HG03354 (cell line): ENCODE results near the gene POT1.
A peak's percentile ranks its signal among the peaks of the same experiment; 100 is the strongest.
"Not testable (repeated sequence)": the region's sequence is repeated elsewhere in the genome, so short reads cannot be mapped to it uniquely, and the experiment has no call there.

Experiments
- ATAC-seq: cut with Tn5 transposase; IDR thresholded peaks from one replicate; pipeline ENCODE4 v1.9.1; 2021; ENCODE audit warnings: mild to moderate bottlenecking; ENCODE audit not compliant: unreplicated experiment, poor library complexity, severe bottlenecking

POT1 gene

GRCh38 chr7:124929467-124930172 is at the start of gene POT1:
POT1 (minus strand) TSS chr7:124929825; CDS start chr7:124897173, 32,652 bp downstream.
- ATAC-seq = peak; percentile 100

DNA sequence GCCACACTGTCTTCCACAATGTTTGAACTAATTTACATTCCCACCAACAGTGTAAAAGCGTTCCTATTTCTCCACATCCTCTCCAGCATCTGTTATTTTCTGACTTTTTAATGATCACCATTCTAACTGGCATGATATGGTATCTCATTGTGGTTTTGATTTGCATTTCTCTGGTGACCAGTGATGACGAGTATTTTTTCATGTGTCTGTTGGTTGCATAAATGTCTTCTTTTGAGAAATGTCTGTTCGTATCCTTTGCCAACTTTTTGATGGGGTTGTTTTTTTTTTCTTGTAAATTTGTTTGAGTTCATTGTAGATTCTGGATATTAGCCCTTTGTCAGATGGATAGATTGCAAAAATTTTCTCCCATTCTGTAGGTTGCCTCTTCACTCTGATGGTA is 45.5 kb upstream of the POT1 start:
- ATAC-seq = not testable (repeated sequence)

DNA sequence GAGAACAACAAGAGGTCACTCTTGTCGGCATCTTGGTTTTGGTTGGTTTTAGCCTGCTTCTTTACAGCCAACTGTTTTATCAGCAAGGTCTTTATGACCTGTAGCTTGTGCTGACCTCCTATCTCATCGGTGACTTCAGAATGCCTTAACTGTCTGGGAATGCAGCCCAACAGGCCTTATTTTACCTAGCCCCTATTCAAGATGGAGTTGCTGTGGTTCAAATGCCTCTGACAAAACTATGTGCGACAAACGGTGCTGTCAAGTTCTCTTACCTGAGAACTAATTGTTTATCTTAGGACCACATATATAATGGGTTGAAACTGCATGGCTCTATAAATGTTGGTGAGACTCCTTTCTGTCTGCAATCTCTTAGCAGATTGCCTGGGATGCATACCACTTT is 35.9 kb upstream of the POT1 start:
- ATAC-seq = no peak

DNA sequence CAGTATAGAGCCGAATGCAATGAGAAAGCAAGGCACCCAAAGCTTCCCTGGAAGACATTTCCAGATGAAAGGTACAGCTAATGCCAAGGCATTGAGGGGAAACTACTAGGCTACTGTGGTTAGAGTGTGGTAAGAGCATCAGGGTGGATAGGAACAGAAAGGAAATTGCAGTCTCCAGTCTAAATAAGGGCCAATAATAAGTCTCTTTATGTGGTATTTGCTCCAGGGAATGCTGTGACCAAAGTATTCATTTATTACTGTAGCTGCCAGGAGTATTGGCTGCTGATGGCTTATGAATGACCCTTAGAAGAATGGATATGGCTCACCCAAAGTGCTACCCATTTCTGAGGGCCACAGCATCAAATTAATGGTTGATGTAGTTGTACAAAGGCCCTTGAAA is 30.1 kb upstream of the POT1 start:
- no peak for ATAC-seq

GRCh38 chr7:124957952-124958351 is 28.3 kb upstream of the POT1 start:
- not testable (repeated sequence) for ATAC-seq

DNA sequence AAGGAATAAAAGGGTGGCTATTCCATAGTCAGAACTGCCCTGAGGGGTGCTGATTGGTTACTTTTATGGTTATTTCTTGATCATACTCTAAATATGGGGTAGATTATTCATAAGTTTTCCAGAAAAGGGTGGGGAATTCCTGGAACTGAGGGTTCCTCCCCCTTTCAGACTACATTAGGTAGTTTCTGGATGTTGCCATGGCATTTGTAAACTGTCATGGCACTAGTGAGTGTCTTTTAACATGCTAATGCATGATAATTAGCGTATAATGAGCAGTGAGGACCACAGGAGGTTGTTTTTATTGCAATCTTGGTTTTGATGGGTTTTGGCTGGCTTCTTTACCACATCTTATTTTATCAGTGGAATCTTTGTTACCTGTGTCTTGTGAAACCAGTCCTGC is 26.5 kb upstream of the POT1 start:
- no peak for ATAC-seq

DNA sequence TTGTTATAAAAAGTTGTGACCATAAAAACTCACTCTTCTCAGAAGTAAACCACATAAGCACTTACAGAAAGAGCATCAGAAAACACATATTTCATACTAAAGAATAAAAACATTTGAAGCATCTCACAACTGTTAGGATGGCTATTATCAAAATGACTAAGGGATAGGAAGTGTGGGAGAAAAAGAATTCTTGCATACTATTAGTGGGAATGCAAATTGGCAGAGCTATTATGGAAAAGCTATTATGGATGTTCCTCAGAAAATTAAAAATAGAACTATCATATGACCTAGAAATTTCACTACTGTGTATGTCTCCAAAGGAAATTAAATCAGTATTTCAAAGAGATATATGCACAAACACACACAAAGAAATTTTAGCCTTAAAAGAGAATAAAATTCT is 25.2 kb upstream of the POT1 start:
- ATAC-seq = no peak

DNA sequence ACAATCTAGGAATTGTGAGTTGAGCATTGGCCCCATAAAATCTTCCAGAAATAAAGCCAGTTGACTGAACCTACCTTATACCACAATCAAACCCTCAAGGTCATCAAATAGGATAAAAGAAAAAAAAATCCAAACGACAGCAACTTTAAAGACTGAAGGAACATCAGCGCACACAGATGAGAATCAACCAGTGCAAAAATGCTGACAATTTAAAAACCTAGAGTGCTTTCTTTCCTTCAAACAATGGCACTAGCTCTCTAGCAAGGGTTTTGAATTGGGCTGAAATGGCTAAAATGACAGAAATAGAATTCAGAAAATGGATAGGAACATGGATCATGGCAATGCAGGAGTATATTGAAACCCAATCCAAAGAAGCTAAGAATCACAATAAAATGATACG is 16.1 kb upstream of the POT1 start:
- ATAC-seq = no peak

GRCh38 chr7:124943472-124943871 is 13.8 kb upstream of the POT1 start:
- no peak for ATAC-seq

DNA sequence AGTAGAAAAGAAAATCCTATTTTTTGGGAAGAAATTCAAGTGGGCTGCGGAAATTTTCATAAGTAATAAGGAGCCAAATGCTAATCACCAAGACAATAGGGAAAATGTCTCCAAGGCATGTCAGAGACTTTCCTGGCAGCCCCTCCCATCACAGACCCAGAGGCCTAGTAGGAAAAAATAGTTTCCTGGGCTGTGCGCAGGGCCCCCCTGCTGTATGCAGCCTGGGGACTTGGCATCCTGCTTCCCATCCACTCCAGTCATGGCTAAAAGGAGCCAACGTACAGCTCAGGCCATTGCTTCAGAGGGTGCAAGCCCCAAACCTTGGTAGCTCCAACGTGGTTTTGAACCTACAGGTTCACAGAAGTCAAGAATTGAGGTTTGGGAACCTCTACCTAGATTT is 12.8 kb upstream of the POT1 start:
- no peak for ATAC-seq

DNA sequence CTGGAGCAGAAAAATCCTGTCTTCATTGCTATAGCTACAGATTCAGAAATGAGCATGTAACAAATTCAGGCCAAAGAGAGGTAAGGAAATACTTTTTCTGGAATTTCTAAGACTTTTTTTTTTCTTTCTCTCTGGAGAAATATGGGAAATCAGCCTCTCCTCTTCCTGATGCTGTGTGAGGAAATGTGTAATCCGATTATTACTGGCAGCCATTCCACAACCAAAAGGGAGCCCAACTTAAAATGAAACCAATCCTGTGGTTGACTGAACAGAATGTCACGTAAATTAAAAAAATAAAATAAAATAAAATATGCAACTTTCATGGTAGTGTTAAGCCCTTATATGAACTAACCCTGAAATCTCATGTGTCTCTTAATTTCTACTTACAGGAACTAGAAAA is 10.7 kb upstream of the POT1 start:
- no peak for ATAC-seq

GRCh38 chr7:124938128-124938527 is 8.5 kb upstream of the POT1 start:
- no peak for ATAC-seq

- no peak for ATAC-seq
Observed at GRCh38 chr7:124937076-124937475, 7.5 kb upstream of the POT1 start.

DNA sequence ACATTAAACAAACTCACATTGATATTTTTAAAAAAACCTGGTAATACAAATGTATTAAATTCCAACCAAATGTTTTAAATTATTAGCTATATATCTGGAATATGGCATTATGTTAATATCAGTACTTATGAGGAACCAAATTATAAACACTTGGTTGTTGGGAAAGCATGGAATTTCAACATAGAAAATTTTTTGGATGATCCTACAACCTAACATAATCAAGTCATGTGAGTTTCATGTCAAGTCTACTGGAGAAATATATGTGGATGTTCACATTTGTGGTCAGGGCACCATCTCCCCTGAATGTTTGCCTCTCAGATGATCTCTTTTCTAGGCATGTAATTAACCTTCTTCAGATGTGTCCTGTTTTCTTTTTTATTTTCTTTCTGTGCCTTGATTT is 5.2 kb upstream of the POT1 start:
- ATAC-seq = no peak

- no peak for ATAC-seq
Observed at GRCh38 chr7:124930655-124931597, 1.3 kb upstream of the POT1 start.

DNA sequence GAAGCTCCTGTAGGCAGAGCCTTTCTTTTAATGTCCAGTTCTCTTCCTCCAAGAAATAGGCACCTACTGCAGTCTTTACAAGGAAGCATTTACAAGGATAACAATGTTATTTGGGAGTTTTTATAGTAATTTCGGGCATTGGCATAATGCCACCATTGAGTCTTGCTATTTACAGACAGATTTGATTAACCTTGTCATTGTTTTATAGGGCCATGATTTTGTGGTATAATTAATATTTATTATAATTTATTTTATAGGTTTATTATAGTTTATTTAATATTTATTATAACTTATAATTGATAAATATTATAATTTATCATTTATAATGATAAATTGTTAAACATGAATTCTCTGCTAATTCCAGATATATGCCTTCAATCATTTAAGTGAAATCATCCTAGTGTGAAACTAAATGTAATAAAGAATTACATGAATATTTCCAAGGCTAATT is 573 bp upstream of the POT1 start:
- no peak for ATAC-seq

DNA sequence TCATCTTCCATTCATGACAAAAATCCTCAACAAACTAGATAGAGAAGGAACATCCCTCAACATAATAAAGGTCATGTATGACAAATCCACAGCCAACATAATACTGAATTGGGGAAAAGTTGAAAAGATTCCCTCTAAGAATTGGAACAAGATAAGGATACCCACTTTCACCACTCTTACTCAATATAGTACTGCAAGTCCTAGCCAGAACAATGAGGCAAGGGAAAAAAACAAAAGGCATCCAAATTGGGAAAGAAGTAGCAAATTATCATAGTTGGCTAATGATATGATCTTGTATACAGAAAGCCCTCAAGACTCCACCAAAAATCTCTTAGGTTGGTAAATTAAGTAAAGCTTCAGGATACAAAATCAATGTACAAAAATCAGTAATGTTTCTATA is 4.7 kb downstream of the POT1 start:
- no peak for ATAC-seq

- ATAC-seq = no peak
Observed at GRCh38 chr7:124922200-124922599, 7.4 kb downstream of the POT1 start.

GRCh38 chr7:124919841-124920240 is 9.8 kb downstream of the POT1 start:
- ATAC-seq = no peak

DNA sequence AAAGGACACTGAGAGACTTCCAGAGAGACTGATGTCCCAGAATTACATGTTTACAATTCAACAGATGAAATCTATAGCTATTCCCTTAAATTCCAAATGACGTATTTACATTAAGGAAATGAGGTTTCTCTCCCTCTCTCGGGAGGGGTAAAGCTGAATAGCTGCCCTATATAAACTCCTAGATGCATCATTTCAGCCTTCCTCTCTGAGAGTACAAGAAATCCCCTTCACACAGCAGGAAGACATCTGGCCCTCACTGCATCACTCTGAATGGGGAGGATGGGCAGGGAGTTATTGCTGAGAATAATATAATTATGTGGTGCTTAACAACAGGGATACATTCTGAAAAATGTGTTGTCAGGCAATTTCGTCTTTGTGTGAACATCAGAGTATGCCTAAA is 11.0 kb downstream of the POT1 start:
- peak; percentile 86 for ATAC-seq

GRCh38 chr7:124915242-124915641 is 14.4 kb downstream of the POT1 start:
- peak; percentile 37 for ATAC-seq
